Smooth muscle cell (in vitro differentiated cells): ENCODE results near the gene TANGO2. TPM values are rescaled to one million over a fixed set of nuclear protein-coding genes. Genes with fewer than 3 reads are reported as not detected.

ENCODE experiments used
- DNase-seq: peaks from one replicate; lab custom pipeline; 2025; ENCODE audit not compliant: unreplicated experiment; lab: John Stamatoyannopoulos, UW
- H2AFZ ChIP-seq: fragments of 200-600 bp; sonication (generic); 2 replicates; pipeline ENCODE4 v1.6.0; 2016; ENCODE audit warnings: antibody characterized with exemption, low read depth, mild to moderate bottlenecking
- H3F3A ChIP-seq: fragments of 200-600 bp; sonication (generic); 2 replicates; pipeline ENCODE4 v1.6.0; 2017; ENCODE audit warnings: antibody characterized with exemption, low read depth
- H3K27ac ChIP-seq: fragments of 200-600 bp; sonication (generic); 2 replicates; pipeline ENCODE4 v1.5.1; 2016; ENCODE audit warnings: low read depth, mild to moderate bottlenecking
- H3K27me3 ChIP-seq: fragments of 200-600 bp; sonication (generic); 2 replicates; pipeline ENCODE4 v1.6.1; 2016; ENCODE audit warnings: low read depth, mild to moderate bottlenecking
- H3K36me3 ChIP-seq: fragments of 200-600 bp; sonication (generic); 2 replicates; pipeline ENCODE4 v1.5.1; 2016; ENCODE audit warnings: low read depth
- H3K4me1 ChIP-seq: fragments of 200-600 bp; sonication (generic); 2 replicates; pipeline ENCODE4 v1.5.1; 2016; ENCODE audit warnings: low read depth
- H3K4me2 ChIP-seq: fragments of 200-600 bp; sonication (generic); 2 replicates; pipeline ENCODE4 v1.6.0; 2016; ENCODE audit warnings: mild to moderate bottlenecking
- H3K4me3 ChIP-seq: fragments of 200-600 bp; sonication (generic); 2 replicates; pipeline ENCODE4 v1.5.1; 2016; ENCODE audit warnings: mild to moderate bottlenecking
- H3K79me2 ChIP-seq: fragments of 200-600 bp; sonication (generic); 2 replicates; pipeline ENCODE4 v1.6.0; 2016; ENCODE audit warnings: low read depth, mild to moderate bottlenecking
- H3K9ac ChIP-seq: fragments of 200-600 bp; sonication (generic); 2 replicates; pipeline ENCODE4 v1.6.0; 2016; ENCODE audit warnings: low read depth
- H3K9me3 ChIP-seq: fragments of 200-600 bp; sonication (generic); replicated peaks from 2 replicates; pipeline ENCODE4 v1.5.1; 2016; ENCODE audit warnings: low read depth
- H4K20me1 ChIP-seq: fragments of 200-600 bp; sonication (generic); 2 replicates; pipeline ENCODE4 v1.6.0; 2016; ENCODE audit warnings: low read depth
- WGBS: methylation state at CpG from one replicate; pipeline ENCODE4 v1.1.7; 2016; ENCODE audit warnings: low lambda C conversion rate; 5-methylcytosine and 5-hydroxymethylcytosine counted together
- polyA plus RNA-seq: library from polyadenylated mRNA; unstranded; fragments of >200 nt; fragmentation: Nextera tagmentation; extraction: Ambion mirVana; gene quantifications from 2 replicates; pipeline ENCODE4 v1.2.1, GENCODE V29; 2016
- total RNA-seq: library from RNA; depleted of rRNA; stranded (reverse); fragments of >200 nt; gene quantifications from 2 replicates; pipeline ENCODE4 v1.2.3, GENCODE V29; 2014
- TF ChIP-seq, protein P1 (sequence below): fragments of 200-600 bp; sonication (generic); IDR thresholded peaks from 2 replicates; pipeline ENCODE4 v1.5.1; 2017; ENCODE audit warnings: borderline replicate concordance, mild to moderate bottlenecking, antibody characterized with exemption; ENCODE audit not compliant: insufficient read depth, poor library complexity, severe bottlenecking

The TANGO2 gene
- total and polyA plus RNA-seq, 2 experiments from 2014 or later: 10.8 to 14.7 TPM

GRCh38 chr22:20002128-20002527 is 18.8 kb upstream of the TANGO2 start:
- whole genome bisulfite sequencing: 25% methylated on average over 9 of the region's 9 CpGs
- Histone ChIP-seq H3K9me3 (peaks cover 16% of the 10 kb centered on the region), H3F3A (peaks cover 10% of the 10 kb centered on the region), H3K27ac (no peak overlapping the region), H3K27me3 (no peaks in the 10 kb centered on the region), H3K36me3 (no peaks in the 10 kb centered on the region), H2AFZ (no peak overlapping the region), H4K20me1 (no peaks in the 10 kb centered on the region), H3K4me2 (peak overlapping the region; percentile 10), H3K4me1 (peaks cover 33% of the 10 kb centered on the region), H3K4me3 (no peak overlapping the region), H3K79me2 (no peaks in the 10 kb centered on the region), H3K9ac (no peak overlapping the region)
- no peak for DNase-seq
- TF ChIP-seq, protein P1, sequence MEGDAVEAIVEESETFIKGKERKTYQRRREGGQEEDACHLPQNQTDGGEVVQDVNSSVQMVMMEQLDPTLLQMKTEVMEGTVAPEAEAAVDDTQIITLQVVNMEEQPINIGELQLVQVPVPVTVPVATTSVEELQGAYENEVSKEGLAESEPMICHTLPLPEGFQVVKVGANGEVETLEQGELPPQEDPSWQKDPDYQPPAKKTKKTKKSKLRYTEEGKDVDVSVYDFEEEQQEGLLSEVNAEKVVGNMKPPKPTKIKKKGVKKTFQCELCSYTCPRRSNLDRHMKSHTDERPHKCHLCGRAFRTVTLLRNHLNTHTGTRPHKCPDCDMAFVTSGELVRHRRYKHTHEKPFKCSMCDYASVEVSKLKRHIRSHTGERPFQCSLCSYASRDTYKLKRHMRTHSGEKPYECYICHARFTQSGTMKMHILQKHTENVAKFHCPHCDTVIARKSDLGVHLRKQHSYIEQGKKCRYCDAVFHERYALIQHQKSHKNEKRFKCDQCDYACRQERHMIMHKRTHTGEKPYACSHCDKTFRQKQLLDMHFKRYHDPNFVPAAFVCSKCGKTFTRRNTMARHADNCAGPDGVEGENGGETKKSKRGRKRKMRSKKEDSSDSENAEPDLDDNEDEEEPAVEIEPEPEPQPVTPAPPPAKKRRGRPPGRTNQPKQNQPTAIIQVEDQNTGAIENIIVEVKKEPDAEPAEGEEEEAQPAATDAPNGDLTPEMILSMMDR: no peak

GRCh38 chr22:20002636-20003035 is 18.3 kb upstream of the TANGO2 start:
- no peaks in the 10 kb centered on the region for H3K27me3 ChIP-seq
- H3K9ac ChIP-seq: no peak overlapping the region
- DNase-seq: no peak
- H3K27ac ChIP-seq: no peak overlapping the region
- TF ChIP-seq, protein P1: no peak
- H3F3A ChIP-seq: peaks cover 10% of the 10 kb centered on the region
- no peak overlapping the region for H3K4me3 ChIP-seq
- H3K9me3 ChIP-seq: peaks cover 16% of the 10 kb centered on the region
- no peaks in the 10 kb centered on the region for H4K20me1 ChIP-seq
- H2AFZ ChIP-seq: no peak overlapping the region
- H3K4me1 ChIP-seq: peaks cover 29% of the 10 kb centered on the region
- no peaks in the 10 kb centered on the region for H3K79me2 ChIP-seq
- peak overlapping the region; percentile 10 for H3K4me2 ChIP-seq
- WGBS: 40% methylated on average over 2 of the region's 2 CpGs
- H3K36me3 ChIP-seq: no peaks in the 10 kb centered on the region

- H3K27ac ChIP-seq: no peak overlapping the region
- WGBS: 97% methylated on average over 1 of the region's 1 CpG
- peaks cover 16% of the 10 kb centered on the region for H3K9me3 ChIP-seq
- no peaks in the 10 kb centered on the region for H3K27me3 ChIP-seq
- H3K36me3 ChIP-seq: no peaks in the 10 kb centered on the region
- DNase-seq: no peak
- no peak overlapping the region for H3K4me3 ChIP-seq
- H4K20me1 ChIP-seq: no peaks in the 10 kb centered on the region
- H3K4me2 ChIP-seq: no peak overlapping the region
- peaks cover 10% of the 10 kb centered on the region for H3F3A ChIP-seq
- H3K9ac ChIP-seq: no peak overlapping the region
- no peak overlapping the region for H2AFZ ChIP-seq
- peaks cover 23% of the 10 kb centered on the region for H3K4me1 ChIP-seq
- H3K79me2 ChIP-seq: no peaks in the 10 kb centered on the region
- TF ChIP-seq, protein P1: no peak
Observed at GRCh38 chr22:20003304-20003703, 17.6 kb upstream of the TANGO2 start.

GRCh38 chr22:20004464-20004863 is 16.4 kb upstream of the TANGO2 start:
- Histone ChIP-seq H3K4me1 (peaks cover 11% of the 10 kb centered on the region), H3K36me3 (no peaks in the 10 kb centered on the region), H3K27me3 (no peaks in the 10 kb centered on the region), H3K79me2 (no peaks in the 10 kb centered on the region), H3K9ac (no peak overlapping the region), H3K4me2 (no peak overlapping the region), H2AFZ (no peak overlapping the region), H3K4me3 (no peak overlapping the region), H3K27ac (no peak overlapping the region), H4K20me1 (no peaks in the 10 kb centered on the region), H3F3A (peaks cover 10% of the 10 kb centered on the region), H3K9me3 (peaks cover 16% of the 10 kb centered on the region)
- TF ChIP-seq, protein P1: no peak
- no peak for DNase-seq
- 93% methylated on average over 3 of the region's 3 CpGs for WGBS
